ENCODE results near the gene FAM72C. TPM values are rescaled to one million over a fixed set of nuclear protein-coding genes. Genes with fewer than 3 reads are reported as not detected.
"Not testable (repeated sequence)": the region's sequence is repeated elsewhere in the genome, so short reads cannot be mapped to it uniquely, and the experiment has no call there.

The FAM72C gene
- under 1 TPM; 0.09 to 0.16 TPM for total RNA-seq
- long read RNA-seq: 0 reads

- DNase-seq; intact Hi-C loops (cut with DNase I): not testable (repeated sequence)
- peak; percentile 88 for ATAC-seq
Observed at GRCh38 chr1:143971924-143972700, at the start of gene FAM72C. TSS of gene FAM72C (minus strand) at chr1:143971986. CDS start at chr1:143971141, 845 bp downstream.

GRCh38 chr1:144020001-144020738 lies 48.4 kb upstream of the FAM72C start:
- ATAC-seq; DNase-seq; intact Hi-C loops (cut with DNase I): not testable (repeated sequence)

- intact Hi-C loops (cut with DNase I); ATAC-seq; DNase-seq: not testable (repeated sequence)
Observed at GRCh38 chr1:144019101-144019500, 47.3 kb upstream of the FAM72C start.

GRCh38 chr1:144015180-144015966 lies 43.6 kb upstream of the FAM72C start:
- DNase-seq; intact Hi-C loops (cut with DNase I): not testable (repeated sequence)
- ATAC-seq: peak; percentile 55 to 67

GRCh38 chr1:144014528-144014927 lies 42.7 kb upstream of the FAM72C start:
- intact Hi-C loops (cut with DNase I); ATAC-seq; DNase-seq: not testable (repeated sequence)

GRCh38 chr1:144014121-144014520 lies 42.3 kb upstream of the FAM72C start:
- DNase-seq; intact Hi-C loops (cut with DNase I); ATAC-seq: not testable (repeated sequence)

- ATAC-seq: peak; percentile 54 to 79
- DNase-seq; intact Hi-C loops (cut with DNase I): not testable (repeated sequence)
Observed at GRCh38 chr1:144012168-144012733, 40.5 kb upstream of the FAM72C start.

- ATAC-seq: peak; percentile 44 to 59
- DNase-seq; intact Hi-C loops (cut with DNase I): not testable (repeated sequence)
Observed at GRCh38 chr1:144009410-144009809, 37.6 kb upstream of the FAM72C start.

GRCh38 chr1:144004259-144004658 lies 32.5 kb upstream of the FAM72C start:
- ATAC-seq; intact Hi-C loops (cut with DNase I); DNase-seq: not testable (repeated sequence)

- intact Hi-C loops (cut with DNase I); ATAC-seq; DNase-seq: not testable (repeated sequence)
Observed at GRCh38 chr1:144003306-144004029, 31.7 kb upstream of the FAM72C start.

- peak; percentile 72 to 90 for ATAC-seq
- intact Hi-C loops (cut with DNase I); DNase-seq: not testable (repeated sequence)
Observed at GRCh38 chr1:144002141-144002881, 30.5 kb upstream of the FAM72C start.

GRCh38 chr1:144001077-144001476 lies 29.3 kb upstream of the FAM72C start:
- intact Hi-C loops (cut with DNase I); DNase-seq: not testable (repeated sequence)
- peak in 1 of 2 donors; percentile 82 for ATAC-seq

GRCh38 chr1:143996020-143996419 lies 24.2 kb upstream of the FAM72C start:
- peak in 1 of 2 donors; percentile 20 for ATAC-seq
- DNase-seq; intact Hi-C loops (cut with DNase I): not testable (repeated sequence)

GRCh38 chr1:143993301-143993907 lies 21.6 kb upstream of the FAM72C start:
- intact Hi-C loops (cut with DNase I); DNase-seq: not testable (repeated sequence)
- ATAC-seq: peak in 1 of 2 donors; percentile 70

GRCh38 chr1:143990699-143991098 lies 18.9 kb upstream of the FAM72C start:
- intact Hi-C loops (cut with DNase I); DNase-seq; ATAC-seq: not testable (repeated sequence)

GRCh38 chr1:143989719-143990118 lies 17.9 kb upstream of the FAM72C start:
- intact Hi-C loops (cut with DNase I); DNase-seq: not testable (repeated sequence)
- ATAC-seq: peak in 1 of 2 donors; percentile 66

GRCh38 chr1:143989427-143989712 lies 17.6 kb upstream of the FAM72C start:
- intact Hi-C loops (cut with DNase I); DNase-seq: not testable (repeated sequence)
- peak in 1 of 2 donors; percentile 39 for ATAC-seq
